Activated naive CD4-positive, alpha-beta T cell treated with anti-CD3 and anti-CD28 coated beads for 36 hours (primary cell): ENCODE results near the gene XPO6. TPM values are rescaled to one million over a fixed set of nuclear protein-coding genes. Genes with fewer than 3 reads are reported as not detected.

ENCODE experiments used
- CTCF ChIA-PET: fragments of 350-600 bp; sonication (Branson Sonifier 250); formaldehyde crosslinking; loops from one replicate; lab custom pipeline; 2021; ENCODE audit warnings: antibody characterized with exemption; lab: Charles Lee
- DNase-seq: peaks from one replicate; pipeline ENCODE4 v3.0.0-alpha.2; 2020
- H3K27ac Mint-ChIP-seq: one replicate; pipeline ENCODE4 v1.8.0; 2021; ENCODE audit warnings: mild to moderate bottlenecking, mixed read lengths
- H3K27me3 Mint-ChIP-seq: one replicate; pipeline ENCODE4 v1.8.0; 2021; ENCODE audit warnings: low read depth, mixed read lengths
- H3K36me3 Mint-ChIP-seq: one replicate; pipeline ENCODE4 v1.8.0; 2021; ENCODE audit warnings: low read depth, mixed read lengths
- H3K4me1 Mint-ChIP-seq: one replicate; pipeline ENCODE4 v1.8.0; 2021; ENCODE audit warnings: low read depth, mixed read lengths
- H3K4me3 Mint-ChIP-seq: one replicate; pipeline ENCODE4 v1.8.0; 2021; ENCODE audit warnings: mild to moderate bottlenecking, moderate library complexity, mixed read lengths
- H3K9me3 Mint-ChIP-seq: one replicate; pipeline ENCODE4 v1.8.0; 2021; ENCODE audit warnings: mixed read lengths
- intact Hi-C: fragments of 100-400 bp; cut with micrococcal nuclease; formaldehyde crosslinking; loops from one replicate; pipeline ENCODE4 v1.15.1; 2023
- total RNA-seq, 2 experiments: library from RNA; stranded (reverse); gene quantifications; one replicate each; pipeline ENCODE4 v1.2.3, GENCODE V29; 2021

XPO6 gene
- total RNA-seq, 2 experiments from 2014 or later, result 215 to 229 TPM

GRCh38 chr16:28140788-28141618 is 70.8 kb downstream of the XPO6 start:
- H3K27ac Mint-ChIP-seq, result peak overlapping the region; percentile 97
- H3K36me3 Mint-ChIP-seq, result peaks cover 46% of the 10 kb centered on the region
- H3K9me3 Mint-ChIP-seq, result no peaks in the 10 kb centered on the region
- CTCF ChIA-PET, result interaction anchor here (0.9 to 8.8 kb wide), 5 partner anchors 45 to 77 kb away, joined by 3 to 69 read pairs (median 7); partner anchors contain the start of gene XPO6
- H3K4me3 Mint-ChIP-seq, result peak overlapping the region; percentile 70
- peak; percentile 91 for DNase-seq
- H3K4me1 Mint-ChIP-seq, result peaks cover 87% of the 10 kb centered on the region
- intact Hi-C loops, result loop anchor here (1.0 kb wide), 6 partner anchors 8 to 71 kb away; no protein-coding TSS in a partner anchor
- no peaks in the 10 kb centered on the region for H3K27me3 Mint-ChIP-seq

DNA sequence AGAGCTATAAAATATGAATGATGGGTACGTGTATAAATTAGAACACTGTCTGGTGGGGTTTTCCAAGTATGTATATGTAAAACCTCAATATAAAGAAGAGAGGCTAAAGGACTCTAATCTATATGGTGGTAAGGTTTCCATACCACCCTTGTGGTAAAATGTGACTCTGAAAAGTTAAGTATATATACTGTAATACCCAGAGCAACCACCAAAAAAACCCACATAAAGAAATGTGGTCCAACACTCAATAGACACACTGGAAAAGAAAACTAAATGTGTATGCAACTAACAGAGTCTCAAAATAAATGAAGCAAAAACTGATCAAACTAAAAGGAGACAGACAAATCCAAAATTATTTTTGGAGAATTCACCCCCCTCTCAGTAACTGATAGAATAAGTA is 72.2 kb downstream of the XPO6 start:
- H3K27me3 Mint-ChIP-seq, result no peaks in the 10 kb centered on the region

GRCh38 chr16:28136751-28137434 is 74.9 kb downstream of the XPO6 start:
- H3K27ac Mint-ChIP-seq, result peak overlapping the region; percentile 81
- CTCF ChIA-PET, result interaction anchor here (0.6 to 8.8 kb wide), 7 partner anchors 9 to 81 kb away, joined by 3 to 69 read pairs (median 3); no protein-coding TSS in a partner anchor
- intact Hi-C loops, result loop anchor here (1.0 kb wide), 4 partner anchors 32 to 180 kb away; no protein-coding TSS in a partner anchor
- H3K36me3 Mint-ChIP-seq, result peaks cover 54% of the 10 kb centered on the region
- H3K9me3 Mint-ChIP-seq, result no peaks in the 10 kb centered on the region
- peaks cover 51% of the 10 kb centered on the region for H3K4me1 Mint-ChIP-seq
- no peak overlapping the region for H3K4me3 Mint-ChIP-seq
- H3K27me3 Mint-ChIP-seq, result no peaks in the 10 kb centered on the region
- peak; percentile 69 for DNase-seq

More for the DNA sequence above, 72.2 kb downstream of the XPO6 start:
- H3K9me3 Mint-ChIP-seq, result no peaks in the 10 kb centered on the region
- intact Hi-C loops, result no loop called here
- peaks cover 48% of the 10 kb centered on the region for H3K36me3 Mint-ChIP-seq
- H3K4me1 Mint-ChIP-seq, result peaks cover 74% of the 10 kb centered on the region
- CTCF ChIA-PET, result interaction anchor here (0.7 to 8.8 kb wide), 2 partner anchors 27 to 79 kb away, joined by 3 to 69 read pairs; no protein-coding TSS in a partner anchor
- H3K4me3 Mint-ChIP-seq, result no peak overlapping the region
- peak overlapping the region; percentile 97 for H3K27ac Mint-ChIP-seq
- no peak for DNase-seq

DNA sequence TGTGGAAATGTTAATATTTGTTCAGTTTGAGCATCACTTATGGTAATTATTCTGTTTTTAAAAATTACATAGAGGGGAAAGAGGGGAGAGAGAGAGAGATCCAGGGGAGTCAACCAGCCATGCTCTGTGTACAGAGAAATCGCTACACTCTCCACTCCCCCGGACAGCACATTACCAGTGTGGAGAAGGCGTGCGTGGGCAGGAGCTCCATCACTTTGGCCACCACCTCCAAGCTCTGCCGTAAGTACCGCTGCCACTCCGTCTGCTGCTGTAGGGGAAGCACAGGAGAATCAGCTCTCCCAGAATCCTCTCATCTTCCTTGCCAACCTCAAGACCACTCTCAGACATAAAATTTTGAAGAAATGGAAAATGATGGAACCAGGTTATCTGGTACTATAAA is 78.1 kb downstream of the XPO6 start:
- no peak for DNase-seq
- intact Hi-C loops, result no loop called here
- Mint-ChIP-seq H3K27ac (no peak overlapping the region), H3K36me3 (peaks cover 59% of the 10 kb centered on the region), H3K27me3 (no peaks in the 10 kb centered on the region), H3K4me3 (no peak overlapping the region), H3K4me1 (peaks cover 32% of the 10 kb centered on the region), H3K9me3 (no peaks in the 10 kb centered on the region)
- CTCF ChIA-PET, result interaction anchor here (0.7 to 8.8 kb wide), 4 partner anchors 68 to 186 kb away, joined by 3 to 69 read pairs (median 4); no protein-coding TSS in a partner anchor

DNA sequence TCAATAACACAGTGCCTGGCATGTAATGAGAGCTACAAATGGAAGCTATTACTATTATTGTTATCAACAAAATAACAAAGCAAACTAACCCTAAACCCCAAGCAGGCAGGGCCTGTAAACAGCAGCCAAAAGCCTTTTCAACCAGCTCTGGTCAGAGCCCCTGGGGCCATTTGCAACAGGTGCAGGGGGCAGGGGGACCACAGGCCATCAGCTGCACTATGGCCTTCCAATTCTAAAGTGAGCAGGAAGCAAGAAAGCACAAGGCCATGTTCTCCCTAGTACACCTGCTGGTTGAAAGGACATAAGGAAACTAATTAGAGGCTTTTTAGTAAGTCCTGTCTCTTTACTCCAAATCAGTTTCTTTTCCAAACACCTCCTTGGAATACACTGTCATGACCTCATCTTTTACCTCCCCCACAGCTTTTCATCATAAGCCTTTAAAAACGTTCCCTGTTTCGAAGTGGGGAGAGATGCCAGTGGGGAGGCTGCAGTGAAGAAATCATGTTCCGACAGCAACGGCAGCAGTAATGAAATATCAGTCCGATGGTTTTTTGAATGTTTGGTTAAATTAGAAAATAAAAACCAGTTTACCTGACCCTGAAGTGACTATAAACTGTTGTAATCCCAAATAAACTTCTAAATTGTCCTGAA is 79.9 kb downstream of the XPO6 start:
- Mint-ChIP-seq H3K9me3 (no peaks in the 10 kb centered on the region), H3K36me3 (peaks cover 59% of the 10 kb centered on the region), H3K27me3 (no peaks in the 10 kb centered on the region), H3K4me1 (peaks cover 18% of the 10 kb centered on the region), H3K27ac (no peak overlapping the region), H3K4me3 (no peak overlapping the region)
- intact Hi-C loops, result no loop called here
- DNase-seq, result no peak
- CTCF ChIA-PET, result interaction anchor here (0.5 to 1.9 kb wide), 2 partner anchors 86 to 88 kb away, joined by 4 to 9 read pairs; no protein-coding TSS in a partner anchor

DNA sequence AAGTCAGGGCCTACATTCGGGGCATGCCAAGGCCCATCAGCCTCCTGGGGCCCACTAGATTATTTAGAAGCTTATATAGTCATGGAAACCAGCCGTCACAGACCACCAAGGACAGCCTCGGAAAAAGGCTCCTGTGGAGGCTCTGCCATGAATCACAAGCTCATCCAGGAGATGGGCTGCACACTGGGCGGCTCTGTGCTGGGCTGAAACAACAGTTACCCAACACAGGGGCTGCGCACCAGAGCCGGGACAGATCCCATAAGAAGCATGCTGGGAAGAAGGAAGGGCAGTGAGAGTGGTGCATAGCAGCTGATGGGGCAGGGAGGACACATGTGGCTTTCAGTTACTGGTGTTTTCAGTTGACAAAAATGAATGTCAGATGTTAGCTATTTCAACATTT is 80.6 kb downstream of the XPO6 start:
- peaks cover 16% of the 10 kb centered on the region for H3K4me1 Mint-ChIP-seq
- peak overlapping the region; percentile 33 for H3K27ac Mint-ChIP-seq

GRCh38 chr16:28130099-28131088 is 81.4 kb downstream of the XPO6 start:
- Mint-ChIP-seq H3K4me3 (no peak overlapping the region), H3K27ac (peak overlapping the region; percentile 67), H3K4me1 (peaks cover 16% of the 10 kb centered on the region), H3K9me3 (no peaks in the 10 kb centered on the region), H3K27me3 (no peaks in the 10 kb centered on the region), H3K36me3 (peaks cover 48% of the 10 kb centered on the region)
- no peak for DNase-seq
- CTCF ChIA-PET, result interaction anchor here (1.9 kb wide), 1 partner anchor 88 kb away, joined by 9 read pairs; no protein-coding TSS in a partner anchor
- intact Hi-C loops, result no loop called here

More for the DNA sequence above, 80.6 kb downstream of the XPO6 start:
- Mint-ChIP-seq H3K4me3 (no peak overlapping the region), H3K36me3 (peaks cover 56% of the 10 kb centered on the region), H3K27me3 (no peaks in the 10 kb centered on the region), H3K9me3 (no peaks in the 10 kb centered on the region)
- intact Hi-C loops, result no loop called here
- DNase-seq, result no peak
- CTCF ChIA-PET, result interaction anchor here (1.9 kb wide), 1 partner anchor 87 kb away, joined by 9 read pairs; no protein-coding TSS in a partner anchor

DNA sequence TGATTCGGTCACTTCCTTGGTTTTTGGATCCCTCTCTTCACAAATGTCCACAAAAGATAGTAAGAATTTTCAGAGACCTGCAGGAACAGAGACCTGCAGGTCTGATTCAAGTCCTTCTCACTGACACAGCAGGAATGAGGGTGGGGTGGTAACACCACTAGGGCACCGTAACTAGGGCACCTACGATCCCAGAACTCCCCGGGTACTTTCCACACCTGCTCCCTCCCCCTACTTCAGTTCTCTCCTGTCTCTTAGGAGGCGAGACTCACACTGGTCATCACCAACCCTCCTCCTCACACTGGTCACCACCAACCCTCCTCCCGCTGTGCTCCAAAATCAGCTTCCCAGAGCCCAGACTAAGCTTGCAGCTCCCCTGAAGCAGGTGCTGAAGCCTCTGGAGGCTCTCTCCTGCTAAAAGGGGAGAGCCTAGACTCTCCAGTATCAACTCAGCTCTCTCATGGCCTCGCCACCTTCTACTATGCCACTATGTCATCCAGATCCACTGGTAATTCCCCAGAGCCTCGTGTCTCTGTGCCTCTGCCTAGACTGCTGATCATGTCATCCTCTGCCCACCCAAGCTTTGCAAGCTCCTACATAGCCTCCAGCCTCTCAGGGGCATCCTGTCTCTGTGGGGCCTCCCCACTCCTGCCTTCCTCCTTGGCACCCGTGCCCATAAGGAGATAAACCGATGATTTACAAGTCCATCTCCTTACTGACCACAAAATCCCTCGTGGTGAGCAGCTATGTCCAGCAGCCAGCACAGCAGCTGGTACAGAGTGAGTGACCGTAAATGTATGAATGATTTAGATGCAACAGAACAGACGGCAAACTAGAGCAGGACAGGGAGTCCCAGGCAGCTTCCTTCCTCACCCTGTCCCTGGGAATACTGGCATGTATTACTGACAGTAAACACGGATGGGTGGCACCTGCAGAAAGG is 84.8 kb downstream of the XPO6 start:
- peaks cover 15% of the 10 kb centered on the region for H3K4me1 Mint-ChIP-seq
- no peak overlapping the region for H3K4me3 Mint-ChIP-seq
- peaks cover 46% of the 10 kb centered on the region for H3K36me3 Mint-ChIP-seq
- no peaks in the 10 kb centered on the region for H3K27me3 Mint-ChIP-seq
- H3K9me3 Mint-ChIP-seq, result no peaks in the 10 kb centered on the region
- intact Hi-C loops, result no loop called here
- peak overlapping the region; percentile 69 for H3K27ac Mint-ChIP-seq
- no peak for DNase-seq
- CTCF ChIA-PET, result no interaction called here

DNA sequence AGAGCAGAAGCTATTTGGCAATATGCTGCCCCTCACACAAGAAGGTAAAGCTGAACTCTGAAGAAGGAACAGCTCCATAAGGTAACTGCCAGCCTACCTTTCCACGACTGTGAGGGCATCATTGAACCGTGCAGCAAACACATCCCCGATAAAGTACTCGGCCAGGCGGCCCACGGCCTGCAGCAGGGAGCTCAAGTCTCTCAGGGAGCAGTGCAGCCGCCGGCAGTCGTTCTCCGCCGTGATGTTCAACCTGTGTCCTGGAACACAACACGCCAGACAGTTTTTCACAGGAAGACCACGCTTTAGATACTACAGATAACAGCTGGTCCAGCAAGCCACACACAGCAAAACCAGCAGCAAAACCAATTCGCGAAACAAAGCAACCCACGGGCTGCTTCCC is 86.2 kb downstream of the XPO6 start:
- no peak overlapping the region for H3K27ac Mint-ChIP-seq
- no peaks in the 10 kb centered on the region for H3K27me3 Mint-ChIP-seq
- no peaks in the 10 kb centered on the region for H3K9me3 Mint-ChIP-seq
- no peak overlapping the region for H3K4me3 Mint-ChIP-seq
- CTCF ChIA-PET, result no interaction called here
- peaks cover 49% of the 10 kb centered on the region for H3K36me3 Mint-ChIP-seq
- H3K4me1 Mint-ChIP-seq, result peaks cover 13% of the 10 kb centered on the region
- no peak for DNase-seq
- intact Hi-C loops, result no loop called here

DNA sequence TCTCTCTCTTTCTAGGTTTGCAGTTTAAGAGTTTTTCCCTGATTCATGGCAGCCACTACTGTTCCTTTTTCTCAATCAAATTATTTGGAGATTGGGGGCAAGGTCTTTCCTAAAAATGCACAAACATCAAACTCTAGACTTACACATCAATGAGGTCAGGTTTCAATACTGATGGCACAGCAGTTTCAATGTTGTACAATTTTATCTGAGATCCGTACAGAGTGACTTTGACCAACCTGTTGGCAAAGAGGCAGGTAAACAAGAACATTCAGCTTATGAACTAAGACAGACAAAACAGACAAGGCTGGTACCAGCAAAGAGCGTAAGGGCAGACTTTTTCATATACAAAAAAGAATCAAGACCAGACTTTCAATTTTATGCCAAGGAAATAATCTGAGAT is 90.2 kb downstream of the XPO6 start:
- Mint-ChIP-seq H3K36me3 (peaks cover 35% of the 10 kb centered on the region), H3K27ac (peak overlapping the region; percentile 12), H3K9me3 (no peaks in the 10 kb centered on the region), H3K4me3 (no peak overlapping the region), H3K27me3 (no peaks in the 10 kb centered on the region), H3K4me1 (peaks cover under 1% of the 10 kb centered on the region)
- intact Hi-C loops, result no loop called here
- CTCF ChIA-PET, result no interaction called here
- DNase-seq, result no peak
